T-cell (primary cell): ENCODE results near the gene HOOK2. TPM values are rescaled to one million over a fixed set of nuclear protein-coding genes. Genes with fewer than 3 reads are reported as not detected.

ENCODE experiments used
- ATAC-seq, 4 experiments: fragments of 200-7000 bp in 3 of 4; fragments of 150-1000 bp in 1 of 4; cut with Tn5 transposase; replicated peaks in 1 of 4; 1 replicate in 3 of 4; 2 replicates in 1 of 4; pipeline ENCODE4 v1.10.0; 2021; ENCODE audit warnings: moderate library complexity in 3 of 4, mild to moderate bottlenecking in 2 of 4, moderate number of reproducible peaks in 1 of 4
- CTCF ChIA-PET, 2 donors: fragments of 300-600 bp; sonication (Branson Sonifier 250); formaldehyde crosslinking; loops; one replicate each; lab custom pipeline; 2022; ENCODE audit warnings: antibody characterized with exemption in 2 of 2; lab: Charles Lee
- POLR2A ChIA-PET, 2 donors: fragments of 300-600 bp; sonication (Branson Sonifier 250); formaldehyde crosslinking; loops; one replicate each; lab custom pipeline; 2022; ENCODE audit warnings: antibody characterized with exemption in 2 of 2; lab: Charles Lee
- DNase-seq, 35 experiments: peaks; one replicate each; pipeline versions ENCODE4 v3.0.0 to v3.0.0-alpha.2; 2013 to 2023
- H3K27ac ChIP-seq: one replicate; pipeline ENCODE4 v1.5.1; 2013; ENCODE audit warnings: low read length
- H3K27me3 ChIP-seq, 2 experiments: replicated peaks in 1 of 2; 1 replicate in 1 of 2; 2 replicates in 1 of 2; pipeline versions ENCODE4 v1.6.1 to v1.7.0; 2013; ENCODE audit warnings: low read length in 1 of 2, mixed read lengths in 1 of 2; ENCODE audit not compliant: control insufficient read depth in 2 of 2, insufficient read depth in 2 of 2; ENCODE audit errors: extremely low read depth in 1 of 2
- H3K36me3 ChIP-seq, 2 donors: 1 replicate in 1 of 2; 2 replicates in 1 of 2; pipeline versions ENCODE4 v1.6.1 to v1.7.0; 2013; ENCODE audit warnings: low read length in 1 of 2; ENCODE audit not compliant: control insufficient read depth in 2 of 2, insufficient read depth in 1 of 2; ENCODE audit errors: extremely low read depth in 1 of 2
- H3K4me1 ChIP-seq, 2 experiments: 1 replicate in 1 of 2; 2 replicates in 1 of 2; pipeline versions ENCODE4 v1.6.1 to v1.7.0; 2013; ENCODE audit warnings: low read length in 2 of 2, mixed read lengths in 1 of 2; ENCODE audit not compliant: insufficient read depth in 2 of 2, control insufficient read depth in 1 of 2; ENCODE audit errors: extremely low read depth in 1 of 2
- H3K4me3 ChIP-seq, 2 donors: 1 replicate in 1 of 2; 2 replicates in 1 of 2; pipeline versions ENCODE4 v1.5.1 to v1.7.0; 2013; ENCODE audit warnings: mild to moderate bottlenecking in 2 of 2, low read length in 1 of 2, moderate library complexity in 1 of 2; ENCODE audit not compliant: control insufficient read depth in 1 of 2; ENCODE audit errors: extremely low read depth in 1 of 2
- H3K9me3 ChIP-seq: 2 replicates; pipeline ENCODE4 v1.7.0; 2013
- H3K27ac Mint-ChIP-seq, 2 donors: one replicate each; pipeline ENCODE4 v1.8.0; 2020 to 2021; ENCODE audit warnings: mild to moderate bottlenecking in 2 of 2, mixed read lengths in 2 of 2
- H3K27me3 Mint-ChIP-seq, 2 donors: one replicate each; pipeline ENCODE4 v1.8.0; 2021 to 2022; ENCODE audit warnings: mixed read lengths in 2 of 2
- H3K36me3 Mint-ChIP-seq: one replicate; pipeline ENCODE4 v1.8.0; 2021; ENCODE audit warnings: mixed read lengths
- H3K4me1 Mint-ChIP-seq, 3 donors: one replicate each; pipeline ENCODE4 v1.8.0; 2020 to 2022; ENCODE audit warnings: mixed read lengths in 3 of 3, mild to moderate bottlenecking in 1 of 3
- H3K4me3 Mint-ChIP-seq, 3 donors: one replicate each; pipeline ENCODE4 v1.8.0; 2020 to 2022; ENCODE audit warnings: mild to moderate bottlenecking in 3 of 3, mixed read lengths in 3 of 3, moderate library complexity in 3 of 3
- H3K9me3 Mint-ChIP-seq, 3 donors: one replicate each; pipeline ENCODE4 v1.8.0; 2020 to 2022; ENCODE audit warnings: mixed read lengths in 3 of 3
- WGBS: methylation state at CpG from one replicate; pipeline ENCODE4 v1.1.5; 2013; ENCODE audit warnings: missing lambda C conversion rate; ENCODE audit not compliant: insufficient coverage; 5-methylcytosine and 5-hydroxymethylcytosine counted together
- total RNA-seq, 35 experiments: library from RNA in 6 of 35; stranded (reverse) in 6 of 35; fragments of 120-200 nt in 1 of 35; gene quantifications; one replicate each; pipeline versions ENCODE4 v1.2.1 to v1.2.4 and lab custom pipeline; 2013 to 2026

Gene HOOK2
- total RNA-seq, 5 donors from 2014 or later (not counting 1 experiment from before 2014, with no cell fraction given), result 19.7 to 26.6 (median 22.8) TPM

DNA sequence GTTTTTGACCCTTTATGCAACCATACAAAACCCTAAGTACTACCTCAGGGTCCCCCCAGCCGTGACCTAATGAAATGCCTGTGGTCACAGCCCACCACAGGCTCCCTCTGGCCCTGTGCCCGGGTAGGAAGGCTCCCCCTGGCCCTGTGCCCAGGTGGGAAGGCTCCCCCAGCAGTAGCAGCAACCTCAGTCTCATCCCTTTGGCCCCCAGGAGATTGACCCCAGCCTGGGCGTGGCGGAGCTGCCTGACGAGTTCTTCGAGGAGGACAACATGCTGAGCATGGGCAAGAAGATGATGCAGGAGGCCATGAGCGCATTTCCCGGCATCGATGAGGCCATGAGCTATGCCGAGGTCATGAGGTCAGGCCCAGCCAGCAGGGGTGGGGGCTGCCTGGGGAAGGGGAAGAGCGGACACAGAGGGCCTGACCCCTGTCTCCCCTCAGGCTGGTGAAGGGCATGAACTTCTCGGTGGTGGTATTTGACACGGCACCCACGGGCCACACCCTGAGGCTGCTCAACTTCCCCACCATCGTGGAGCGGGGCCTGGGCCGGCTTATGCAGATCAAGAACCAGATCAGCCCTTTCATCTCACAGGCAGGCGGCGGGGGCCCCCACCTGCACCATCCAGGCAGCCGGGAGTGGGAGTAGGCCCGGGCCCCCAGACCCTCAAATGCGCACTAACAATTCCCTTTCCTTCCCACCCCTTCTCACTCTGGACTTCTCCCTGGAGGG, 30.0 kb downstream of the HOOK2 start:
- POLR2A ChIA-PET, result no interaction called here
- H3K36me3 Mint-ChIP-seq, result peaks cover 47% of the 10 kb centered on the region
- DNase-seq, result no peak
- no peak overlapping the region for H3K4me3 Mint-ChIP-seq
- H3K27ac Mint-ChIP-seq, result no peak overlapping the region
- CTCF ChIA-PET, result interaction anchor here in 1 of 2 donors (0.6 kb wide), 1 partner anchor 179 kb away, joined by 3 read pairs; no protein-coding TSS in a partner anchor
- Histone ChIP-seq H3K4me3 (no peak overlapping the region), H3K9me3 (no peaks in the 10 kb centered on the region), H3K36me3 (peaks cover 13 to 48% of the 10 kb centered on the region in 2 donors), H3K4me1 (peaks cover 0 to 9% of the 10 kb centered on the region in 2 experiments), H3K27me3 (peaks cover 0 to 9% of the 10 kb centered on the region in 2 experiments), H3K27ac (no peak overlapping the region)
- peaks cover 5 to 6% (median 5%) of the 10 kb centered on the region in 3 donors for H3K9me3 Mint-ChIP-seq
- no peak for ATAC-seq
- H3K27me3 Mint-ChIP-seq, result peaks cover 4 to 5% of the 10 kb centered on the region in 2 donors
- WGBS, result 93% methylated on average over 16 of the region's 22 CpGs
- H3K4me1 Mint-ChIP-seq, result peaks cover 4 to 7% (median 5%) of the 10 kb centered on the region in 3 donors

DNA sequence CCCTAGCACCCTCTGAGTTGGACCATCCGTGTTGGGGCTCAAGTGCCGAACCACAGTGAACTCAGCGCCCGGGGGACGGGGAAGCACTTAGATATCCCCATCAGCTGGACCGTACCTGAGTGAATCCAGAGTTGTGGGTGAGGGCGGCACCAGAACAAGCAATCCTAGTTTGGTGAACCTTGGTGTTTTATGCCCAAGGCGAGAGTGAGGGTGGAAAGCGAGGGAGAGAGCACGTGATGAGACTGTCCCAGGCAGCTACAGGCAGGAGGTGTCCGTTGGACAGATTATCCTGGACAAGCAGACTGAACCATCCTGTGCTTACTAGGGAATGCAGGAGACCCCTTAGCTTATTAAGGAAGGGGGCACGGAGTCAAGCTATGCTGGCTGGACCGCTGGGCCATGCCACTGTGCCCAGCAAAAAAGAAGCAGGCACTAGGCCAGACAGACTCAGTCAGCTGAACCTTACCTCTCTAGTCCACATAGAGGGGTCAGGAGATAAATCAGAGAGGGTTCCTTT, 37.5 kb downstream of the HOOK2 start:
- Histone ChIP-seq H3K36me3 (peaks cover 5 to 19% of the 10 kb centered on the region in 2 donors), H3K27me3 (no peaks in the 10 kb centered on the region), H3K9me3 (no peaks in the 10 kb centered on the region), H3K4me1 (peaks cover 17 to 43% of the 10 kb centered on the region in 2 experiments), H3K27ac (peak overlapping the region; percentile 89), H3K4me3 (peak overlapping the region; percentile 69 to 72)
- ATAC-seq (no peak), DNase-seq (no peak)
- no peak overlapping the region for H3K27ac Mint-ChIP-seq
- ChIA-PET POLR2A (interaction anchor here in 1 of 2 donors (0.8 kb wide), 1 partner anchor 54 kb away, joined by 5 read pairs; no protein-coding TSS in a partner anchor), CTCF (interaction anchor here in 1 of 2 donors (0.6 to 1.3 kb wide), 3 partner anchors 22 to 1824 kb away, joined by 3 to 6 read pairs (median 3); no protein-coding TSS in a partner anchor)
- peak overlapping the region; percentile 94 to 100 (median 100) for H3K4me3 Mint-ChIP-seq
- peaks cover 16% of the 10 kb centered on the region for H3K36me3 Mint-ChIP-seq
- peaks cover 32 to 33% (median 33%) of the 10 kb centered on the region in 3 donors for H3K4me1 Mint-ChIP-seq
- 8% methylated on average over 10 of the region's 13 CpGs for WGBS
- H3K27me3 Mint-ChIP-seq, result no peaks in the 10 kb centered on the region
- H3K9me3 Mint-ChIP-seq, result no peaks in the 10 kb centered on the region

DNA sequence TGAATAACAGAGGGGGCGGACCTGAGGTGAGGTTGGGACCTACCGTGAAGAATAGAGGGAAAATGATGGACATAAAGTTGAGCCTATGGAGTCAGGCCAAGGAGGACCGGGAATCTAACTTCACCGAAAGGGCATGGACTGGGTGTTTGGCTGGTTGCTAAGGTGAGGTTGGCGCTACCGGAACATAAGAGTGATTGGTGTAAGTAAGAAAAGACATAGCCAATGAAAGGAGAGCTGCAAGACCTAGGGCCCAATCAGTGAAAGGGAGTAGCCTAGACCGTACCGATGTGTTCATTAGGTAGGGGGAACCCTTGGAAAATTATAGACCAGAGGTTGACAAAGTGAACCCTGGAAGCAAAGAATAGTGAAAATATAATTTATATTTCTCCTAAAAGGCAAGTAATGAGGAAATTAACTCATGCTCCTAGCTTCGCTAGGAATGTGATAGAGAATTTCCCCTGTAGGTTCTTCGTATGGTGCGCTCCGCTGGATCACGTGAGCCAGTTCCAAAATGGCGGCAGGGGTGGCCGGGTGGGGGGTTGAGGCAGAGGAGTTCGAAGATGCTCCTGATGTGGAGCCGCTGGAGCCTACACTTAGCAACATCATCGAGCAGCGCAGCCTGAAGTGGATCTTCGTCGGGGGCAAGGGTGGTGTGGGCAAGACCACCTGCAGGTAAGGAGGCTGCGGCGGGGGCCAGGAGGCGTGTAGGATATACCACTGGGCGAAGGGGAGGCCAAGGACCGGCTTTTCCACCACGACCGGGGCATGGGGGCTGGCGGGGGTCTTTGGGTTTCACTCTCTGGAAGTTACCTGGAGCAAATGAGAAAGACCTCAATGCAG, 38.1 kb downstream of the HOOK2 start, which contains the start of gene GET3:
Gene GET3 (plus strand): TSS at position 503 of the 840 bp plus-strand sequence. CDS start 9 bp downstream, at position 512.
- WGBS, result under 1% methylated on average over 22 of the region's 29 CpGs
- peaks cover 20 to 50% of the 10 kb centered on the region in 2 experiments for H3K4me1 ChIP-seq
- peak within 1 kb of the TSS; percentile 89 for H3K27ac ChIP-seq
- ATAC-seq (peak; percentile 82 to 85 (median 83)), DNase-seq (peak; percentile 54 to 91 (median 74))
- H3K9me3 Mint-ChIP-seq, result no peaks in the 10 kb centered on the region
- no peaks in the 10 kb centered on the region for H3K27me3 ChIP-seq
- H3K4me3 ChIP-seq, result peak within 1 kb of the TSS; percentile 69 to 72
- H3K36me3 Mint-ChIP-seq, result peaks cover 15% of the 10 kb centered on the region
- H3K27ac Mint-ChIP-seq, result peak within 1 kb of the TSS; percentile 96 to 99
- POLR2A ChIA-PET, result interaction anchor here in 1 of 2 donors (0.5 to 1.0 kb wide), 4 partner anchors 55 to 154 kb away, joined by 4 to 5 read pairs (median 4); partner anchors contain the start of genes GCDH and ZNF490
- H3K4me1 Mint-ChIP-seq, result peaks cover 39 to 40% (median 39%) of the 10 kb centered on the region in 3 donors
- H3K36me3 ChIP-seq, result peaks cover 5 to 18% of the 10 kb centered on the region in 2 donors
- CTCF ChIA-PET, result interaction anchor here (0.5 to 1.3 kb wide), 6 partner anchors 23 to 1824 kb away, joined by 3 to 7 read pairs (median 4); no protein-coding TSS in a partner anchor
- H3K27me3 Mint-ChIP-seq, result no peaks in the 10 kb centered on the region
- no peaks in the 10 kb centered on the region for H3K9me3 ChIP-seq
- H3K4me3 Mint-ChIP-seq, result peak within 1 kb of the TSS; percentile 94 to 100 (median 100)

DNA sequence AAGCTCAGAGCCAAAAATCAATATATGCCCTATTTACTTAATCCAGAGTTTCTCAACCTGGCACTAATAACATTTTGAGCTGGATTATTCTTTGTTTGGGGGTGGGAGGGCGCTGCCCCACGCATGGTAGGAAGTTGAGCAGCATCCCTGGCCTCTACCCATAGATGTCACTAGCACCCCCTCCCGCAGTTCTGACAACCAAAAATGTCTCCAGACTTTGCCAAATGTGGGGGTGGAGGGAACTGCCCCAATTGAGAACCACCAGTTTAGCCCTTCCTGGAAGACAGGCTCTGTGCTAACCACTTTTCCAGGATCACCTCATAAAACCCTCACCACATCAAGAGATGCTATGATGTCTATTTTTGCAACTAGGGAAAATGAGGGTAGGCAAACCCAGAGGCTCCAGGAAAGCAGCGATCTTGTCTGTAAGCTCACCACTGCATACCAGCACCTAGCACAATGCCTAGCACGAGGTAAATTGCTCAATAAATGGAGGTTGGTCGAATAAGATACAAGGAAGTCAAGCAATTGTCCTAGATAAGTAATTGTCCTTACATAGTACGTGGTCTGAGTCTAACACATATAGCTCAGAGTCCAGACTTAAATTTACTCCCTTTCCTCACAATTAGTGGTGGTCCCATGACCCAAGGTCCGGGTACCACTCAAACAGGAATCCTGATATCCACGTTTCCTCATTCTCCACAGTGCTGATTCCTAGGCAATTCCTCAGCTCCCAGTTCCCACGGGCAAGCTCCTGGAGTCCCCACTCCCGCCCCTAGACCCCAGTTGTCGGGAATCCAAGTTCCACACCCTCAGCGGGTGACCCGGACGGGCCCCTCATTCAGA, 41.8 kb downstream of the HOOK2 start:
- ATAC-seq, result no peak
- Histone ChIP-seq H3K9me3 (no peaks in the 10 kb centered on the region), H3K27me3 (no peaks in the 10 kb centered on the region), H3K4me3 (peak overlapping the region; percentile 78 to 94), H3K36me3 (peaks cover 6 to 25% of the 10 kb centered on the region in 2 donors), H3K4me1 (peaks cover 22 to 62% of the 10 kb centered on the region in 2 experiments), H3K27ac (peak overlapping the region; percentile 62)
- peak in 30 of 35 experiments; percentile 5 to 64 (median 40) for DNase-seq
- CTCF ChIA-PET, result interaction anchor here (0.5 to 1.6 kb wide), 14 partner anchors 11 to 442 kb away, joined by 3 to 9 read pairs (median 4); partner anchors contain the start of gene DHPS (in 1 of the 2)
- Mint-ChIP-seq H3K27ac (peak overlapping the region; percentile 87 to 97), H3K27me3 (no peaks in the 10 kb centered on the region), H3K4me3 (peak overlapping the region; percentile 91 to 94 (median 93)), H3K36me3 (peaks cover 15% of the 10 kb centered on the region), H3K4me1 (peaks cover 47 to 58% (median 49%) of the 10 kb centered on the region in 3 donors), H3K9me3 (no peaks in the 10 kb centered on the region)
- 0% methylated on average over 9 of the region's 15 CpGs for WGBS
- POLR2A ChIA-PET, result interaction anchor here in 1 of 2 donors (0.5 to 0.6 kb wide), 2 partner anchors 12 to 73 kb away, joined by 3 read pairs; partner anchors contain the start of gene RNASEH2A

DNA sequence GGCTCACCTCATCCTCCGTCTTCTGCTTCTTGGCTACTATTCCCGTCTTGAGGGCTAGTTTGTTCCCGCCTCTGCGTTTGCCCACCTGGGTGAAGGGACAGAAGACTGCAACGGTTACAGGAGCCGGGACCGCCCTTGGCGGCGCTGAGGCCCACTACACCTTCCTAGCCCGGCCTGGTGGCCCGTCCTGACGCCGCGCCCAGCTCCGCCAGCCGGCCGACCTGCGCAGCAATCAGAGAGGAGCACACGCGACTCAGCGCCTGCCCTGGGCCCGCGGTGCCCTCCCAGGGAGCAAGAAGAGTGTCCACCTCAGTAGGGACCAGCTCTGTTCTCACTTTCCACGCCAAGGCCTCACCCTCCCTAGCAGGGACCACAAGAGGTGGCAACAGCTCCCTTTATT, 44.0 kb downstream of the HOOK2 start:
- H3K36me3 Mint-ChIP-seq, result peaks cover 14% of the 10 kb centered on the region
- DNase-seq (no peak), ATAC-seq (no peak)
- Histone ChIP-seq H3K27me3 (no peaks in the 10 kb centered on the region), H3K27ac (no peak overlapping the region), H3K4me3 (no peak overlapping the region), H3K36me3 (peaks cover 6 to 33% of the 10 kb centered on the region in 2 donors), H3K9me3 (no peaks in the 10 kb centered on the region), H3K4me1 (peaks cover 14 to 42% of the 10 kb centered on the region in 2 experiments)
- CTCF ChIA-PET, result interaction anchor here in 1 of 2 donors (0.7 kb wide), 1 partner anchor 53 kb away, joined by 8 read pairs; no protein-coding TSS in a partner anchor
- H3K27me3 Mint-ChIP-seq, result no peaks in the 10 kb centered on the region
- H3K4me3 Mint-ChIP-seq, result no peak overlapping the region
- peaks cover 30 to 41% (median 33%) of the 10 kb centered on the region in 3 donors for H3K4me1 Mint-ChIP-seq
- POLR2A ChIA-PET, result no interaction called here
- H3K9me3 Mint-ChIP-seq, result no peaks in the 10 kb centered on the region
- no peak overlapping the region for H3K27ac Mint-ChIP-seq
- 92% methylated on average over 24 of the region's 24 CpGs for WGBS
